HG03175 (cell line): Measurements from ENCODE around the gene HIP1.
"Not testable (repeated sequence)": the region's sequence is repeated elsewhere in the genome, so short reads cannot be mapped to it uniquely, and the experiment has no call there.

Experiments
- ATAC-seq: cut with Tn5 transposase; IDR thresholded peaks from one replicate; pipeline ENCODE4 v1.9.1; 2021; ENCODE audit warnings: mild to moderate bottlenecking, moderate library complexity; ENCODE audit not compliant: unreplicated experiment

HIP1 gene

GRCh38 chr7:75739796-75740672, 1.3 kb upstream of the HIP1 start:
- peak; percentile 22 for ATAC-seq

DNA sequence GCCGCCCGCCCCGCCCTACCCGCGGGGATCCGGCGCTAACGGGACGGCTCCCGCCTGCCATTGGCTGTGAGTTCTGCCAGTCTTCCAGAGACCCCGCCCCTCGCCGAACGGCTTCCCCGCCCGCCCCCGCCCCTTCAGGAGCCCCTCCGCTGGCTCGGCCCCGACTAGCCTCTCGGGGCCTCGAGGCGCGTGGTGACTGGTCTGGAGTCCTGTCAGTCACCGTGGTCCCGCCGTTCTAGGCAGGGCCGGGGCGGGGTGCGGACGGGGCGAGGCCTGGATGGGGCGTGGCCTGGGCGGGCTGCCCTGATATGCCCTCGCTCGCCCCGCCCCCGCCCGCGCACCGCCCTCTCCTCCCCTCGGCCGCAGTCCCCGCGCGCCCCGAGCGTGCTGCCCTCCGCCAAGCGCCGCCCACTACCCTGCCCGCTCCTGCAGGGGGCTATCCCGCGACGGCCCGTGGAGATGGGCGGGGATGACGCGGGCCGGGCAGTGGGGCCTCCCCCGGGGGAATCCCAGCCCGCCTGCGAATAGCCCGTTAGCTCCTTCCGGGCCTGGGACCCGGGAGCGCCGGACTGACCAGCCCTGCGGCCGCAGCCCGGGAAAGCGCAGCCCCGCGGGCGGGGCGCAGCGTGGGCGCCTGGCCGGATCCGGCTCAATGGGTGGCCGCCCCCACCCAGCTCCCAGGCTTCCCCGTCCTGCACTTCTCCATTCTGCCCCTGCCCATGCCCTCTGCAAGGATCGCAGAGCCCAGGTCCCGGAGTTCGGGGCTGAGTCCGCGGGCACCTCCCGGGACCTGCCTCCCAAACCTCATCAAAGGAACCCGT, 444 bp upstream of the HIP1 start:
- peak; percentile 93 for ATAC-seq

DNA sequence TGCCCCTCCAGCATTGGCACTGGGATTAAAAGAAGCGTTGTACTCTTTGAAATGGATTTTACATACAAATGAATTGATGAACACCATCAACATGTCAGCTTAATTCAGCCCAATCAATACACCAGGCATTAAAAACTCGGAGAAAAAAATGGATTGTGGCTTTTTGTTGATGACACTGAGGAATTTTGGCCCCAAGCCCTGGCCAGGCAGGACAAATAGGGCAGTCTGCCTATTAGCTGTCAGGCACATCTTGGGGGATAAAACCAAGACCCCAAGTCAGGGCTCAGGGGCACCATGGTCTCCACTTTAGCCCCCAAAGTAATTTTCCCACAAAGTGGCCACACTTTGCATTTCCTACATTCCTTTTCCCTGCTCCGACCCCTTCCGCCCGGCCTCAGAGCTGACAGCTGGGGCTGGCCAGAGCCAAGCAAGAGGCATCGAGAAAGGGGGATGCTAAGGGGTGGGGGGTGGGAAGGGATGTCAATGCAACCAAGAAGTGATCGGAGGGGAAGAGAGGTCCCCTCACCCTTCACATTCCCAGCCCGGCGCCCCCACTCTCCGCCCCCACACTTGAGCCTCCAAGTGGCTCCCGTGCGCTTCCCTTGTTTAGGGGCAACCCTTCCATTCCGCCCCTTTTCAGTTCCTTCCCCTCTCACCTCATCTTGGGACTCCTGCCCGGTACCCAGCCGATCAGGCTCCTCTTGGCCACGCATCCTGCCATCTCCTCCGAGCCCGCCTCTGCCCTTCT, 711 bp downstream of the HIP1 start:
- ATAC-seq = no peak

DNA sequence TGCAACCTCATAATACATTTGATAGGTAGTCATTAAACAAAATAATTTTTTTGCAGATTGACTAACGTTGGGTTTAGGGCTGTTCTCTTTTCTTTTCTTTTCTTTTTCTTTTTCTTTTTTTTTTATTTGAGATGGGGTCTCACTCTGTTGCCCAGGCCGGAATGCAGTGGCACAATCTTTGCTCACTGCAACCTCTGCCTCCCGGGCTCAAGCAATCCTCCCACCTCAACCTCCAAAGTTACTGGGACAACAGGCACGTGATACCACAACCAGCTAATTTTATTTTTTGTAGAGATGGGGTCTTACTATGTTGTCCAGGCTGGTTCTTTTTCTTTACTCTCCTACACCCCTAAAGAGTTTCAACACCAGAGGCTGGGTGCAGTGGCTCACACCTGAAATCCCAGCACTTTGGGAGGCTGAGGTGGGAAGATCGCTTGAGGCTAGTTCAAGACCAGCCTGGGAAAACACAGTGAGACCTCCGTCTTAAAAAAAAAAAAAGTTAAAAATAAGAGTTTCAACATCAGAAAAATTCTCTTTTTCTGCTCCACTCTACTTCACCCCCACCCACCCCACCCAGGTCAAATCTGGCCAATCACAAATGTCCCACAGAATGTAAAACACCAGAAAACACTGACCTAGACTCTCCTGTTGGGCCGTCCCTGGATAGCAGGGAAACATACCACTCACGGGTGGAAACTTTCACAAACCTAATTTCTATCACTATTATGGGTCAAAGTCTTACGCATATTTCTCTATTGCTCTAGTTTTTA, 3.0 kb downstream of the HIP1 start:
- ATAC-seq = no peak

- ATAC-seq = no peak
Observed at GRCh38 chr7:75734586-75735458, 3.9 kb downstream of the HIP1 start.

DNA sequence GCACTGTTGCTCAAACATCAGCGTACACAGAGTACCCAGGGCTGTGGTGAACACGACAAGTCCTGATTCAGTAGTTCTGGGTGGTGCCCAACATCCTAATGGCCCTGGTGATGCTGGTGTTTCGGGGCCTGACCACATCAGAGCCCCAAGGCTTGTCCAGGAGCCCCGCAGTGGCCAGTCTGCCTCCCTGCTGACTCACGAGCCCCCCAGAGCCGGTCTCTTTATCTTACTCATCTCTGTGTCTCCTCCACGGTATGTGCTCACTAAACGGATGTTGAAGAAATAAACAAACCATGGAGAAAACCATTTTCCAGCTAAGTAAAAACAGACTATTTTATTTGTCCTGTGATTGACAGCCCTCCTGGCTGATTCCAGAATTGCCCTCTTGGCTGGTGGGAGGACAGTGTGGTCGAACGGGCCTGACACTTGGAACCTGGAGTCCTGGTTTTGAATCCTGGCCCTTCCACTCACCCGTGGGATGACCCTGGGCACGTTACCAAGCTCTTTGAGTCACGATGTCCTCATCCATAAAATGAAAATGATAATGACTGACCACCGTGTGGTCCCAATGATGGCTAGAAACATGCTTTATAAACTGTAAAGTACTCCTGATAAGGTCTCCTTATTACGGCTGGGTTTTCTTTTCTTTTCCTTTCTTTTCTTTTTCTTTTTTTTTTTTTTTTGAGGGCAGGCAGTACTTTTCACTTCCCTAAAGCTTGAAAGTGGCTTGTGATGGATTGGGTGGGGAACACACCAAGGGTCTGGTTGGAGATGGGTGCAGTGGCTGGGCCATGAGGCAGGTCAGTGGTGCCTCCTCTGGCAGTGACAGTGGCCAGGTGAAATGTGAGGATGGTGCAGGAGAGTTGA, 5.7 kb downstream of the HIP1 start:
- ATAC-seq = no peak

- no peak for ATAC-seq
Observed at GRCh38 chr7:75732016-75732521, 6.7 kb downstream of the HIP1 start.

DNA sequence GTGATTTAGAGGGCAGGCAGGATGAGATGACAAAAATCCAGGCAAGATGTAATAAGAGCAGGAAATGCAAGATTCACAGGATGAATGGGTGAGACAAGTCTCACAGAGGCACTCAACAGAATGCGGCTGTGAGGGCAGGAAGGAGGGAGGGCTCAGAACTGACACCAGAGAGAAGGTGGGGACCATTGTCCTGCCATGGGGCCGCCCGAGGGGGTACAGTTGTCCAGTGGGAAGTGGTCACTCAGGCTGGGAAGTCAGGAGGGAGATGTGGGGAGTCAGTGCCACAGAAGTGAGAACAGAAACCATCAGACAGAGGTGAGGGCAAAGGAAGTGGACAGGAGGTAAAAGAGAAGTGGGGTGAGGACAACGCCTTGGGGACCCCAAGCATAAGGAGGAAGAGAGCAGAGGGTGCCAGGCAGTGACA, 8.9 kb downstream of the HIP1 start:
- ATAC-seq = no peak

DNA sequence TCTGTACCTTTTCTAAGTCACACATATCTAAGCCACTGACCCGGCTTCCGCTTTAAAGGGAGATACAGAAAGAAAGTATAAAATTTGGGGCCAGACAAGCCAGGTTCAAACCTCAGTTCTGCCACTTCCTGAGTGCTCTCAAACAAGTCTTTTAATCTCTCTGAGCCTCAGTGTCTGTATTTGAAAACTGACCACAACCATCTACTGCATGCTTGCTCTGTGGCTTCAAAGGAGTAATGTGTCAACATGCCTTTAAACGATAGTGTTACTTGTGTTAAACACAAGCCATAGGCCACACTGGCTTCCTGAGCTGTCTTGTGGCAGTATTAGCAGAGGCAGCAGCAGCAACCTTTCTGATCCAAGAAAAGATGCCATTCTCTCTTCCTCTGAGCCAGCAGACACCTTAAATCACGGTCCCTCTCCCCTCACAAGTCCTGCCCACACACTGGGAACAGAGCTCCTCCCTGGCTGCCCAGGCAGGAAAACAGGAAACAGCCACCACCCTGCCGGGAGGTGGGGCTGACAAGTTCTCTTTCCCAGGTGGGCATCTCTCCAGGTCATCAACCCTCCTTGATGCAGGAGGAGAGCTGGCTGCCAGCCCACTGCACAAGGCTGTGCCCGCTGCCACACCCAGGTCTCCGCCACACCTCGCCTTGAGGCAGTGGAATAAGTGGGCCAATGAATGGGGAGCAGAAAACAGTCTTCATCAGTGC, 10.7 kb downstream of the HIP1 start:
- no peak for ATAC-seq

DNA sequence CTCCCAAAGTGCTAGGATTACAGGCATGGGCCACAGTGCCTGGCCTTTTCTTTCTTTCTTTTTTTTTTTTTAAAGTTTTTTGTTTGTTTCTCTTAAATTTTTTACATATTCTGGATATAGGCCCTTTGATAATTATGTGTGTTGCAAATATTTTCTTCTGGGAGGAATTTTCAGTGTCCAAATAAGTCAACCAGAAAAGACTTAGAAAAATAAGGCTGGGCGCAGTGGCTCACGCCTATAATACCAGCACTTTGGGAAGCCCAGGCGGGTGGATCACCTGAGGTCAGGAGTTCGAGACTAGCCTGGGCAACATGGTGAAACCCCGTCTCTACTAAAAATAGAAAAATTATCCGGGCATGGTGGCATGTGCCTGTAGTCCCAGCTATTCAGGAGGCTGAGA, 11.4 kb downstream of the HIP1 start:
- not testable (repeated sequence) for ATAC-seq

DNA sequence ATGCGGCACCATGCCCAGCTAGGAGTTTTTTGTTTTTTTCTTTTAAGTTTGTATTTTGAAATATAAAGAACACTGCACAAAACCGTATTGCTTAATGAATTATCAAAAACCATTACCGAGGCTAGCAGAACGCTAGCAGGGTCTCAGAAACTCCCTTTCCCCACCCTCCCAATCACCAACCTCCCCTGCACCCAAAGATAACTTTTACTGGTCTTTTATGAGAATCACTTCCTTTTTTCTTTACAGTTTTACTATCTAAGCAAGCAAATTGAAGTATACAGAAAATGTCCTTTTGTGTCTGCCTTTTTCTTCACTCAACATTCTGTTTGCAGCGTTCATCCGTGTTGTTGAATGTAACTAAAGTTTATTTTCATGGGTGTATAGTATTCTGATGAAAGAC, 13.4 kb downstream of the HIP1 start:
- no peak for ATAC-seq

DNA sequence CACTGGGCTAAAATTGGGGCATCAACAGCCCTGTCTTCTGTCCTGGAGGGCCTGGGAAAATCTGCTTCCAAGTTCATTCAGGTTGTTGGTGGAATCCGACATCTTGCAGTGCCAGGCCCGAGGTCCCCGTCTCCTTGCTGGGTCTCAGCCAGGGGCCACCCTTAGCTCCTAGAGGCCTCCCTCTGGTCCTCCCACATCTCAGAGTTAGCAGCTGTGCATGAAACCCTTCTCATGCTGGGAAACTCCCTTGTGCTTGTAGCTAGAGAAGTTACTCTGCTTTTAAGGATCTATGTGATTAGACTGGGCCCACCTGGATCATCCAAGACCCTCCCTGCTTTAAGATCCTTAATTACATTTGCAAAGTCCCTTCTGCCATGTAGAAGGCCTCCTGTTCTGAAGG, 15.3 kb downstream of the HIP1 start:
- no peak for ATAC-seq

DNA sequence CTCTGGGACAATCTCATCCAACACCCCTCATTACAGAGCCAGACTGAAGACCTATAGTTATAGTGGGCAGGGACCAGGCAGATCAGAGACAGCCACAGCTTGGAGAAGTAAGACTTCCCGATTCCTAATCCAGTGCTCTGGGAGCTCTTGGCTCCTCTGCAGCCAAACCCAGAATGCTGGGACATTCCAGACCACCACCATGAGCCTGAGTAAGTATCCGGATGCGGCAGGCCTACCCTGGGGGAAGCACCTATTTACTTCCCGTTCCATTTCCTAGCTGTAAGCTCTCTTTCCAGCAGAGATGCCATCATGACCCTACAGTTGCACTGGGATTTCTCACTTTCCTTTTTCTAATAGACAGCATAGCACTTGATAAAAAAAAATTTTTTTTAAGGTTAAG, 16.4 kb downstream of the HIP1 start:
- ATAC-seq = no peak

DNA sequence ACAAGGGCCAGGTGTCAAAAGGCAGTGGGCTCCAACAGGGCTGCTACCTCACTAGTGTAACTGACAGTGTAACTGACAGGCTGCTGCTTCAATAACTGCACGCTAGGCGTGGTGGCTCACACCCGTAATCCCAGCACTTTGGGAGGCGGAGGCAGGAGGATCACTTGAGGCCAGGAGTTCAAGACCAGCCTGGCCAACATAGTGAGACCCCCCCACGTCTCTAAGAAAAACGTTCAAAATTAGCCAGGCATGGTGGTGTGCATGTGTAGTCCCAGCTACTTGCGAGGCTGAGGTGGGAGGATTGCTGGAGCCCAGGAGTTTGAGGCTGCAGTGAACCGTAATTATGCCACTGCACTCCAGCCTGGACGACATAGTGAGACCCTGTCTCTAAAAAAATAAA, 16.8 kb downstream of the HIP1 start:
- not testable (repeated sequence) for ATAC-seq

DNA sequence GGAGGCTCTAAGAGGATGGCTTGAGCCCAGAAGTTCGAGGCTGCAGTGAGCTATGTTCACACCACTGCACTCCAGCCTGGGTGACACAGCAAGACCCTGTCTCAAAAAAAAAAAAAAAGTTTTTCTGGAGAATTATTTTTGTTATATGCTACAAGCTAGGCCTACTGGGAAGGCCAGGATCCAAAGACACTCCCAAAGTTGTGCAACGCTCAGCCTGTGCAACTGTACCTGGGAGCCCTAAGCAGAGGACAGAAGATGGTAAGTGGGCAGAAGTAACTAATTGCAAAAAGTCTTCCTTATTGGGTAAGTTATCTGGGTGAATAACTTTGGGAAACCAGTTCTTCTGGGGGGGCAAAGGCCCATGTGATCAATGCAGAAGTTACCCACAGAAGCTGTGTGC, 17.3 kb downstream of the HIP1 start:
- ATAC-seq = no peak

DNA sequence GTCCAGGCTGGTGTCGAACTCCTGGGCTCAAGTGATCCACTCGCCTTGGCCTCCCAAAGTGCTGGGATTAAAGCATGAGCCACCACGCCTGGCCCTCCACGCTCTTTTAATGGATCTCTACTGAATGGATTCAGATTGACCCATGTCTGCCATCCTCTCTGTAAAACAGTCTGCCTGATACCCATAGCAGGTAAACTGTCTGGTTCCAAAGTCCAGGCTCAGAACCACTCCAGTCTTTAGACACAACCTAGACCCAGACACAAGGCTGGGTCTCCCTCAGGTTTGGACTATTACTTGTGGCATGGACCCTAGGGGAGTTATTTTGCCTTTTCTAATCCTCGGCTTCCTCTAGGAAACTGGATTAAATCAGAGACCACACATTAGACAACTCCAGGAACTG, 19.1 kb downstream of the HIP1 start:
- no peak for ATAC-seq

- ATAC-seq = no peak
Observed at GRCh38 chr7:75718390-75719031, 20.2 kb downstream of the HIP1 start.
